Uterus (tissue), 4 donors: ENCODE data around the gene EI24. TPM values are rescaled to one million over a fixed set of nuclear protein-coding genes. Genes with fewer than 3 reads are reported as not detected.

Experiments used
- DNase-seq, 2 donors: peaks; one replicate each; pipeline ENCODE4 v3.0.0-alpha.2; 2019 to 2020
- H3K27ac ChIP-seq, 2 donors: fragments of 200-600 bp; sonication (generic); 1 replicate in 1 of 2; 2 replicates in 1 of 2; pipeline ENCODE4 v1.5.1; 2016 to 2018
- H3K27me3 ChIP-seq, 2 donors: fragments of 200-600 bp; sonication (generic); one replicate each; pipeline ENCODE4 v1.5.1; 2018 to 2019; ENCODE audit warnings: control low read depth in 1 of 2
- H3K36me3 ChIP-seq, 2 donors: fragments of 200-600 bp; sonication (generic); one replicate each; pipeline ENCODE4 v1.5.1; 2019; ENCODE audit warnings: control low read depth in 1 of 2
- H3K4me1 ChIP-seq, 2 donors: fragments of 200-600 bp; sonication (generic); one replicate each; pipeline ENCODE4 v1.5.1; 2018 to 2019; ENCODE audit warnings: control low read depth in 1 of 2
- H3K4me3 ChIP-seq, 2 donors: fragments of 200-600 bp; sonication (generic); 1 replicate in 1 of 2; 2 replicates in 1 of 2; pipeline ENCODE4 v1.5.1; 2018 to 2019; ENCODE audit warnings: mild to moderate bottlenecking in 1 of 2
- H3K9me3 ChIP-seq, 2 donors: fragments of 200-600 bp; sonication (generic); one replicate each; pipeline ENCODE4 v1.5.1; 2019; ENCODE audit warnings: control low read depth in 1 of 2
- CTCF ChIP-seq, 4 experiments: fragments of 200-600 bp in 2 of 4; fragments of 450-650 bp in 2 of 4; sonication (generic) in 2 of 4; IDR thresholded peaks; one replicate each; pipeline ENCODE4 v1.5.1; 2016 to 2019; ENCODE audit warnings: antibody characterized with exemption in 4 of 4, mild to moderate bottlenecking in 2 of 4, moderate library complexity in 1 of 4
- POLR2A ChIP-seq, 2 donors: fragments of 450-650 bp; IDR thresholded peaks; one replicate each; pipeline ENCODE4 v1.6.1; 2016; ENCODE audit warnings: antibody characterized with exemption in 2 of 2, mild to moderate bottlenecking in 1 of 2, moderate library complexity in 1 of 2
- intact Hi-C: fragments of 100-400 bp; cut with DNase I; formaldehyde crosslinking; loops from one replicate; pipeline ENCODE4 v1.15.1; 2023; ENCODE audit warnings: low total_unique reads
- total RNA-seq, 4 donors: library from RNA; depleted of rRNA in 3 of 4; stranded (reverse); fragments of >200 nt in 3 of 4; gene quantifications; one replicate each; pipeline versions ENCODE4 v1.1.0 to v1.2.4, GENCODE V29; 2014 to 2023
- donor health status: DM: yes; HTN: yes; CAD: no.

EI24 gene
- total RNA-seq, 4 donors from 2014 or later: 22.3 to 77.4 (median 69.2) TPM

GRCh38 chr11:125618383-125618782 is 49.1 kb downstream of the EI24 start:
- Histone ChIP-seq H3K27me3 (no peaks in the 10 kb centered on the region), H3K27ac (no peak overlapping the region), H3K4me3 (no peak overlapping the region), H3K36me3 (no peaks in the 10 kb centered on the region), H3K9me3 (no peaks in the 10 kb centered on the region), H3K4me1 (no peaks in the 10 kb centered on the region)
- no peak for DNase-seq
- intact Hi-C loops: no loop called here
- TF ChIP-seq POLR2A (IDR thresholded peaks at IDR 0.05): no peak
- TF ChIP-seq CTCF (IDR thresholded peaks at IDR 0.05): no peak

- peaks cover 0 to 6% of the 10 kb centered on the region in 2 donors for H3K4me1 ChIP-seq
- no peak overlapping the region for H3K27ac ChIP-seq
- H3K4me3 ChIP-seq: no peak overlapping the region
- TF ChIP-seq CTCF (IDR thresholded peaks at IDR 0.05) (no peak), POLR2A (IDR thresholded peaks at IDR 0.05) (no peak)
- H3K36me3 ChIP-seq: no peaks in the 10 kb centered on the region
- intact Hi-C loops: no loop called here
- DNase-seq: no peak
- no peaks in the 10 kb centered on the region for H3K27me3 ChIP-seq
- no peaks in the 10 kb centered on the region for H3K9me3 ChIP-seq
Measured at GRCh38 chr11:125621995-125622394, 52.7 kb downstream of the EI24 start.

GRCh38 chr11:125623064-125623463 is 53.8 kb downstream of the EI24 start:
- Histone ChIP-seq H3K36me3 (no peaks in the 10 kb centered on the region), H3K4me1 (peaks cover 0 to 6% of the 10 kb centered on the region in 2 donors), H3K4me3 (no peak overlapping the region), H3K27ac (no peak overlapping the region), H3K27me3 (no peaks in the 10 kb centered on the region), H3K9me3 (no peaks in the 10 kb centered on the region)
- intact Hi-C loops: no loop called here
- TF ChIP-seq CTCF (IDR thresholded peaks at IDR 0.05): no peak
- TF ChIP-seq POLR2A (IDR thresholded peaks at IDR 0.05): no peak
- DNase-seq: no peak

- intact Hi-C loops: no loop called here
- Histone ChIP-seq H3K36me3 (no peaks in the 10 kb centered on the region), H3K27ac (peak within 1 kb of the TSS; percentile 93 to 96), H3K27me3 (no peaks in the 10 kb centered on the region), H3K4me1 (peaks cover 0 to 6% of the 10 kb centered on the region in 2 donors), H3K9me3 (no peaks in the 10 kb centered on the region), H3K4me3 (peak within 1 kb of the TSS; percentile 60 to 61)
- TF ChIP-seq POLR2A (IDR thresholded peaks at IDR 0.05) (no peak), CTCF (IDR thresholded peaks at IDR 0.05) (no peak)
- no peak for DNase-seq
Measured at GRCh38 chr11:125624756-125625213, 55.5 kb downstream of the EI24 start, which contains the start of gene CHEK1. TSS of gene CHEK1 (plus strand) at chr11:125625163. CDS start at chr11:125626769, 1,606 bp downstream.

DNA sequence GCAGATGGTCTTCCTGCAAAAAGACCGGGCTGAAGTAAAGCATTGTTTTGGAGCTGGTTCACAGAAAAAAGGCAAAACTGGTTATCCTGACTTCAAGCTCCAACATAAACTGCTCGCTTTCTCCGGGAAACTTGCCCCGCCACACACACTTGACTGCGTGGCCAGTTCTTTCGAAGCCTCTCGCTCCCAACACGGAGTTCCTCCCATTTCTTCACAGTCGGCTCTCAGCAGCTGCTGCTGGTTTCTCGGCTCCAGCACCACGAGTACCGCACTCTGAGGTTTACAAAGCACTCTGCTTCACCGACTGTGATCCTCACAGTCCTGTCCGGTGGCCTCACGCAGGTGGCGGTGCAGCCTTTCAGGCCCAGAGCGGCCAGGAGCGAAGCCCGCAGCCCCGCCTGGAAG is 56.0 kb downstream of the EI24 start:
- Histone ChIP-seq H3K27me3 (no peaks in the 10 kb centered on the region), H3K9me3 (no peaks in the 10 kb centered on the region), H3K4me1 (peaks cover 0 to 6% of the 10 kb centered on the region in 2 donors), H3K4me3 (peak overlapping the region; percentile 60 to 61), H3K27ac (peak overlapping the region; percentile 93 to 96), H3K36me3 (no peaks in the 10 kb centered on the region)
- no peak for TF ChIP-seq CTCF (IDR thresholded peaks at IDR 0.05)
- no peak for TF ChIP-seq POLR2A (IDR thresholded peaks at IDR 0.05)
- intact Hi-C loops: no loop called here
- DNase-seq: no peak
